GM18861 (cell line): ENCODE results near the gene ARSG.
"Not testable (repeated sequence)": the region's sequence is repeated elsewhere in the genome, so short reads cannot be mapped to it uniquely, and the experiment has no call there.

Source experiments
- ATAC-seq: cut with Tn5 transposase; IDR thresholded peaks from one replicate; pipeline ENCODE4 v1.9.1; 2021; ENCODE audit not compliant: unreplicated experiment

The ARSG gene

GRCh38 chr17:68290955-68291835 is at the start of gene ARSG, which contains the start of gene SLC16A6:
Gene ARSG, plus strand, starts transcription at chr17:68291495. Its CDS starts 15,999 bp downstream, at chr17:68307494.
Gene SLC16A6, minus strand, starts transcription at chr17:68291127. Its CDS starts 12,807 bp downstream, at chr17:68278320.
- peak; percentile 44 for ATAC-seq

- ATAC-seq, result no peak
Measured at GRCh38 chr17:68246271-68247028, 44.8 kb upstream of the ARSG start.

- ATAC-seq, result peak; percentile 75
Measured at GRCh38 chr17:68247445-68248198, 43.7 kb upstream of the ARSG start, which contains the start of gene AMZ2. Gene AMZ2, plus strand, starts transcription at chr17:68248043. Its CDS starts 2,145 bp downstream, at chr17:68250188.

GRCh38 chr17:68248199-68248825 is 43.0 kb upstream of the ARSG start:
- ATAC-seq, result peak; percentile 11

- ATAC-seq, result no peak
Measured at GRCh38 chr17:68248891-68249290, 42.4 kb upstream of the ARSG start.

- no peak for ATAC-seq
Measured at GRCh38 chr17:68249354-68249765, 41.9 kb upstream of the ARSG start.

GRCh38 chr17:68253426-68253825 is 37.9 kb upstream of the ARSG start:
- ATAC-seq, result not testable (repeated sequence)

GRCh38 chr17:68255151-68255550 is 36.1 kb upstream of the ARSG start:
- no peak for ATAC-seq

- ATAC-seq, result no peak
Measured at GRCh38 chr17:68255731-68256538, 35.4 kb upstream of the ARSG start.

- not testable (repeated sequence) for ATAC-seq
Measured at GRCh38 chr17:68256701-68257100, 34.6 kb upstream of the ARSG start.

GRCh38 chr17:68257934-68258333 is 33.4 kb upstream of the ARSG start:
- no peak for ATAC-seq

GRCh38 chr17:68258890-68259647 is 32.2 kb upstream of the ARSG start:
- ATAC-seq, result peak; percentile 82

- not testable (repeated sequence) for ATAC-seq
Measured at GRCh38 chr17:68259648-68259951, 31.7 kb upstream of the ARSG start.

GRCh38 chr17:68260051-68260762 is 31.1 kb upstream of the ARSG start:
- no peak for ATAC-seq

- not testable (repeated sequence) for ATAC-seq
Measured at GRCh38 chr17:68262467-68262866, 28.8 kb upstream of the ARSG start.

- ATAC-seq, result not testable (repeated sequence)
Measured at GRCh38 chr17:68263101-68263681, 28.1 kb upstream of the ARSG start.

- not testable (repeated sequence) for ATAC-seq
Measured at GRCh38 chr17:68265833-68266232, 25.5 kb upstream of the ARSG start.

GRCh38 chr17:68273722-68274121 is 17.6 kb upstream of the ARSG start:
- no peak for ATAC-seq
